GM19463 (cell line): ENCODE measurements around the gene PCP4L1.
"Not testable (repeated sequence)": the region's sequence is repeated elsewhere in the genome, so short reads cannot be mapped to it uniquely, and the experiment has no call there.

Source experiments
- ATAC-seq: cut with Tn5 transposase; IDR thresholded peaks from one replicate; pipeline ENCODE4 v1.9.1; 2021; ENCODE audit warnings: mild to moderate bottlenecking, moderate library complexity; ENCODE audit not compliant: unreplicated experiment

PCP4L1 gene

DNA sequence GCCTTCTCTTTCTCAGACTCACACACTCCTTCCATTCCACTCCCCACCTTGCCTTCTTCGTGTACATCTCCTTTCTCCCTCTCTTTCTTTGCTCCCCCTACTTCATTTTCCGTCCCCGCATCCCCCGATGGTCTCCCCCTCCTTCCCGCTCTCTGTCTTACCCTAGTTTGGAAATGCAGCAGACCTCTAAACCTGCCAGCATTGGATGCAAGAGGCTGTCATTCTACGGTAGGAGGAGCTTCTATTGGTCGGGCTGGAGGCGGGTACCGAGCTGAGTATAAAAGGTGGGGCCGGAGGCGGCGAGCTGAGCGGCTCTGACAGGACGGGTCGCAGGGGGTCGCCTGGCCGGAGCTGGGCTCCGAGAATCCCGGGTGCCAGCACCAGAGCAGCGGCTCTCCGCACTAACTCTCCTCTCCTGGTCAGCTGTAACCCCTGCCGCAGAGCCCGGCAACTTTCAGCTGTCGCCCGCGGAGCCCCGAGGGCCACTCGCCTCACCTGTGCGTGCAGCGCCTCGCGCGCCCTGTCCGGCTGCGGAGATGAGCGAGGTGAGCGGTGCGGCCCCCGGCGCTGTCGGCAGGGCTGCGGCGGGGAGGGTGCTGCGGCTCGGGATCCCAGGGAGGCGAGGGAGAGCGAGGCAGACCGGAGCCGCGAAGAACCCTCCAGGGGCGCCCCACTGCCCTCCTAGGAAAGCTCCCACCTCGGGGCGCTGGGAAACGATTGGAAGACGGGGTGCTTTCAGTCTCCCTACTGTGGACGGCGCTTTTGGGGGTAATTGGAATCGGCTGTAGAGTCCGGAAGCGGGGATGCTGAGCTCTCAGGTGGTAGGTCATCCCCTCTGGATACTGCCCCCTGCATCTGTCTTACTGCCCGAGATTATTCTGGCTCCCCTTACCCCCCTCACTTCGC lies at the start of gene PCP4L1:
Gene PCP4L1 (plus strand): TSS at position 307 of the 906 bp plus-strand sequence. CDS start 230 bp downstream, at position 537.
- peak; percentile 66 for ATAC-seq

DNA sequence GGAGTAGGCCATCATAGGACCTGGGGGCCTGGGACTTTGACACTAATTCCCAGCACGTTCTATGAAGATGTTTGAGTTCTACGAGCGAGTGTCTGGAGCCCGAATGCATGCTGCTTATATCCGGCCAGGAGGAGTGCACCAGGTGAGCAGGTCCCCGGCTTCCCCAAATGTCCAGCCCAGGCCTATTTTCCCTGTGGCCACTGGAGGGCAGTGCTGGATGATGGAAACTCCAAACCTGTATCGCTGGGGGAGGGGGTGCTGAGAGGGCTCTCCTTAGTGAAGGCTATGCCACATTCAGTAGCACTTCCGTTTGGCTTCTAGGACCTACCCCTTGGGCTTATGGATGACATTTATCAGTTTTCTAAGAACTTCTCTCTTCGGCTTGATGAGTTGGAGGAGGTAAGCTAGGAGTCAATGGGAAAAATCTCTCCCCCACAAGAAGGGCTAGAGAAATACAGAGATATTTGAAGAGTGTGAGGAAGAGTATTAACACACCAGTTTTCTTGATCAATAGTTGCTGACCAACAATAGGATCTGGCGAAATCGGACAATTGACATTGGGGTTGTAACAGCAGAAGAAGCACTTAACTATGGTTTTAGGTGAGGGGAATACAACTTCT lies 48.6 kb upstream of the PCP4L1 start:
- ATAC-seq, result no peak

DNA sequence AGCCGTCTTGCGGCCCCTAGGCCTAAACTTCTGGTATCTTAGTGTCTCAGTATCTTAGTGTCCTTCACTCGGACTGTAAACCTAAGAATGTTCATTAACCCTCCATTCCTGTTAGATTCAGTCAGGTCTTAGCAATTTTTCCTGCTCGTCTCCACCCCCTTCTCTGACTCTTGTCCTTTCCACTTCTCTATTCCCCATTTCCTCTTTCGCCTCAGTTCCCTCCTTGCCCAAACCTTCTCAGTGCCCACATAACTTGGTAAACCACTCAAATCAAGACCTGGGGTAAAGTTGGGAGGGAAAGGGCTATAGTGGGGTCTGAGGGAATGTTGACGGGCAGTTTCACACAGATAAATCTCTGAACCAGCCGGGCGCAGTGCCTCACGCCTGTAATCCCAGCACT lies 44.2 kb upstream of the PCP4L1 start:
- no peak for ATAC-seq

DNA sequence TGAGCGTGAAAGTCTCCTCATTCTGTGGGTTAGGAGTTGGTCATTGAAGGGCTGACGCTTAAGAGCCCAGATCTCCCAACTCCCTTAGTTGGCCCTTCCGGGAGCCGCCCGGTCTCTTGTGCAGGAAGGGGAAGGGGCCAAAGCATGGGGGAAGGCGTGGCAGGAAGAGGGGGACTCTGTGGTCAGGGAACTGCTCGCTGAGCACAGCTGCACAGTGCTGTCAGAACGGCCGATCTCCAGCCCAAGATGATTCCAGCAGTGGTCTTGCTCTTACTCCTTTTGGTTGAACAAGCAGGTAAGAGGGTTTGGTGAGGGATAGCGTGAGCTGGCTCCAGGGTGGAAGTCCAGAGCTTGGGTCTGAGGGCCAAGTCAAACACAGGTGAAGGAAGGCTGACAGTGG lies 43.5 kb upstream of the PCP4L1 start, which contains the start of gene FCER1G:
Gene FCER1G (plus strand): TSS at position 220 of the 400 bp plus-strand sequence. CDS start 27 bp downstream, at position 247.
- ATAC-seq, result no peak

DNA sequence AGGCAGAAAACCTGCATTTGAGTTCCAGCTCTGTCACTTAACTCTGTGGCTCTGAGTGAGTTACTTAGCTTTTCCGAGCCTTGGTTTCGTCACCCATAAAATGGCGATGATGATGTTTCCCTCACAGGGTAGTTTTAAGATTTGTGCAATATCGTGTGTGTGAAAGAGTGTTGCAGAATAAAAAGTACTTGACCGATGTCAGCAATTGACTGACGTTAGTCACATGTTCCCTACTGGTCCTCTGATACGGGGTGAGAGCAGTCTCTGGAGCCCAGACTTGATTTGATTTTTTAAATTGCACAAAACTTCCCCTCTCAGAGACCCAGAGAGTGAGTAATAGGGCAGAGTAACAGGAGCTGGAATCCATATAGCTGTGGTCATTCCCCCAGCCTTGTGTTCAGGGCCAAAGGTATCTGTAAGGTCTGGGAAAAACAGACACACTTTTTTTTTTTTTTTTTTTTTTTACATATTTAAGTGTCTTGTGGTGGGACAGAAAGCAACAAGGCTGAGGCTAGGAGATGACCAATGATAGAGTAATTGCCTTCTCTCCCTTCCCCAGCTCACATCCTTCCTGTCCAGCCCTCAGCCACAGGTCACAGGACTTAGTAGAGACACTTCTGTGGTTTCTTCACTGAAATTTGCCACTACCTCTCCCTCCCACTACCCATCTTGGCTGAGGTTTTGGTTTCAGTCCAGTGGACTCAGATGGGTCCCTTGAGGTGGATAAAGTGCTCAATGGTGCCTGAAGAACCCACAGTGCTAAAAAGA lies 41.4 kb upstream of the PCP4L1 start:
- ATAC-seq, result peak; percentile 88

DNA sequence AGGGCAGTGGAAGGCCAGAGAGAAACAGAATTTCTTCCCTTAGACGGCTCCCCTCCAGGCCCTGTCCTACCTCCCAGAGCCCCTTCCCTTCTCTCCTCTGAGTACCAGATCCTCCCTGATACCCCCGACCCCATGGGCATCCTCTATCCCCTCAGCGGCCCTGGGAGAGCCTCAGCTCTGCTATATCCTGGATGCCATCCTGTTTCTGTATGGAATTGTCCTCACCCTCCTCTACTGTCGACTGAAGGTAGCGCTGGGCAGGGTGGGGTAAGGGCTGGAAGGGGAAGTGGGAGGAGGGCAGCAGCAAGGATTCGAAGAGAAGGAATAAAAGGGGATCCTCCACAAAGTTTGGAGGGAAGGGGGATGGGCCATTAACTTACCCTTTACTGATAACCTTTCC lies 40.7 kb upstream of the PCP4L1 start:
- no peak for ATAC-seq

DNA sequence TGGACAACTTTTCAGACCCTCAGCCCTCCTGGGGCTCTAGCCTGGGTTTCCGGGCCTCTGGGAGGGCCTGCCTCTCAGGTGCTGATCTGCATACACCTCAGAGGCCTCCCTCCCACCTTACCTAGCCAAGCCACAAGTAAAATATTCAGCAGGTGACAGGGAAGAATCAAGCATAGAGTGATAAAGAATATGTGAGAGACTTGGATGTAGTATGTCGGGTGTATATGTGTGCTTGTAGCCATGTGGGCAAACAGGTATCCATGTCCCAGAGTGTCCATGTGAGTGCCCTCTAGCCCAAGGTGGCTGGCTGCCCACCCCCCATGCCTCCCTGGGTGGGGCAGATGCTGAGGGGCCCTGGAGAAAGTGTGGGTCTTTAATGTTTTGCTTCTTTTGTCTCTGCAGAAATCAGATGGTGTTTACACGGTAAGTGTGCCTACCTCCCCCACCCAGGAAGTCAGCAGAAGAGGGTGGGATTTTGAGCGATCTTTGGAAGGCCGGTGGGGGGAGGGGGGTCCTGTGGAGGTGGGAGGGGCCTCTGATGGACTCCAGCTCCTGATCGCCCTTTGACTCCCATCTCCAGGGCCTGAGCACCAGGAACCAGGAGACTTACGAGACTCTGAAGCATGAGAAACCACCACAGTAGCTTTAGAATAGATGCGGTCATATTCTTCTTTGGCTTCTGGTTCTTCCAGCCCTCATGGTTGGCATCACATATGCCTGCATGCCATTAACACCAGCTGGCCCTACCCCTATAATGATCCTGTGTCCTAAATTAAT lies 40.1 kb upstream of the PCP4L1 start:
- ATAC-seq, result no peak

DNA sequence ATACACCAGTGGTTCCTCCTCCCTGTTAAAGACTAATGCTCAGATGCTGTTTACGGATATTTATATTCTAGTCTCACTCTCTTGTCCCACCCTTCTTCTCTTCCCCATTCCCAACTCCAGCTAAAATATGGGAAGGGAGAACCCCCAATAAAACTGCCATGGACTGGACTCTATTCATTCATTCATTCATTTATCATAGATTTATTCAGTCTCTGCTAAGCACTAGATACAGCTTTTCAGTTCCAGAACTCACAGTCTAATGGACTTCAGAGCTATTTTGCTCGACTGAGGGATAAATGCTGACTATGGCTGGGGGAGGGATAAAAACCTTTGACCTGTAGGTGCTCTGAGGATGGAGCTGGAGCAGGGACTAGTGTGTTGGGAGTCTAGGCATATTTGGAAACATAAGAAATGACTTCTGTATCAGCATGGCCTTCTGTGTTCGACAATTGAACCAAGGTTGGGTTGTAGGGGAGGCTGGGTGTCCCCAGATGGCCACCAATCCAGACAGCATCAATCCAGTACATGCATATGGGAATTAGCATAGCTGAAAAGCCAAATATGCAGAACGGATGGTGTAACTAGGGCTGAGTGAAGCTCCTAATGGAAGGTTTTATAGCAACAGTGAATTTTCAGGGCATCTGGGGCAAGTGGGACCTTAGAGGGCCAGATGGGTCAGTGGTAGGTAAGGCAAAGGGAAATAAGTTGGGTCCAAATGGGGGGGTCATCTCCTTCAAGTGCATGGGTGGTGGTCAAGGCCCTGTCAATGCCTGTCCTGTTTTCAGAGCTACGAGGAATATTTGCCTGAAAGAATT lies 39.3 kb upstream of the PCP4L1 start:
- no peak for ATAC-seq

DNA sequence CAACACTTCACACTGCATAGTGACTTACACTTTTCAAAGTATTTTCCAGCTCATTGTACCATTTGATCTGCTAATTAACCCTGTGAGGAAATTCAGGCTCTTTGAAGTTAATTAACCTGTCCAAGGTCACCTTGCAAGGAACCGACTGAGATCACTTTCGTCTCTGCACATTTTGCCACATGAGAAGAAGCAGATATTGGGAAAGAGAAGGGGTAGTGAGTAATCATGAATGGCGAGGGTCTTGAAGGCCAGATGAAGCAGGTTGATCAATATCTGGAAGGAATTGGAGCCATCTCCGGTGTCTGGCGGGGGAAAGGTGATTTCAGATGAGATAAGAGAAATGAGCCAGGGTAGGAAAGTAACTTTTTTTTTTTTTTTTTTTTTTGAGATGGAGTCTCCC lies 38.5 kb upstream of the PCP4L1 start:
- no peak for ATAC-seq

DNA sequence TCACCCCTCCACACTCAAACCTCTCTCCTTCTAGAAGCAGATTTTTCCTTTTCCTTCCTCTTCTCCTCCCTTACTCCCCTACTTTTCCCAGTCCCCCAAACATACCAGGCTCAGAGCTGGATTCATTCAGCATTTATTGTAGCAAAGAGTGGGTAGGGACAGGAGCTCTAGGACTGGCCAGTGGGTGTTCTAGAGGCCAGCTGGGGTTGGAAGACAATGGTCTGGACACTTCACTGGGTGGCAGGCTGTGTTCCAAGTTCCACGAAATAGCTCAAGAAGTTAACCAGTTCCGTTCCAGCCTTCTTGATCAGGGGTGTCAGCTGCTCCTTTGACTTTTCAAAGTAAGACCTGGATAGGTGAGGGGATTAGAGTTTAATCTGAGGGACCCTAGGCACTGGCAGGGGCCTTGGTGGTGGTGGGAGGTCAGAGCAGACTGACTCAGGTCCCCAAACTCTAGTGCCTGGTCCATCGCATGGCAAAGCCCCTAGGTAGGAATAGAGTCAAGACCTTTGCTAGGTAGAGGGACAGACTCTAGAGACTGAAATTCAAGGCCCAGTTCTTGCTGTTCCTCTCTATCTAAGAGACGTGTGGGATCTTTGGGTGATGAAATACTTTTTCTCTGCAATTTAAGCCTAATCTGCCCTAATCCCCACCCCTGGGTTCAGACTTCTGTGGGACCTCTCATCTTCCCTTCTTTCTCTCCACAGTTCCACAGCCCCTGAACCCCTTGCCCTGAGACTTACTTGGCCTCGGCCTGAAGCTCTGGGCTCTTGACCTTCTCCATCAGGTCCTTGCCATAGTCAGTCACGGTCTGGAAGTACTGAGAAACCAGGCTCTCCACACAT lies 36.1 kb upstream of the PCP4L1 start:
- no peak for ATAC-seq

DNA sequence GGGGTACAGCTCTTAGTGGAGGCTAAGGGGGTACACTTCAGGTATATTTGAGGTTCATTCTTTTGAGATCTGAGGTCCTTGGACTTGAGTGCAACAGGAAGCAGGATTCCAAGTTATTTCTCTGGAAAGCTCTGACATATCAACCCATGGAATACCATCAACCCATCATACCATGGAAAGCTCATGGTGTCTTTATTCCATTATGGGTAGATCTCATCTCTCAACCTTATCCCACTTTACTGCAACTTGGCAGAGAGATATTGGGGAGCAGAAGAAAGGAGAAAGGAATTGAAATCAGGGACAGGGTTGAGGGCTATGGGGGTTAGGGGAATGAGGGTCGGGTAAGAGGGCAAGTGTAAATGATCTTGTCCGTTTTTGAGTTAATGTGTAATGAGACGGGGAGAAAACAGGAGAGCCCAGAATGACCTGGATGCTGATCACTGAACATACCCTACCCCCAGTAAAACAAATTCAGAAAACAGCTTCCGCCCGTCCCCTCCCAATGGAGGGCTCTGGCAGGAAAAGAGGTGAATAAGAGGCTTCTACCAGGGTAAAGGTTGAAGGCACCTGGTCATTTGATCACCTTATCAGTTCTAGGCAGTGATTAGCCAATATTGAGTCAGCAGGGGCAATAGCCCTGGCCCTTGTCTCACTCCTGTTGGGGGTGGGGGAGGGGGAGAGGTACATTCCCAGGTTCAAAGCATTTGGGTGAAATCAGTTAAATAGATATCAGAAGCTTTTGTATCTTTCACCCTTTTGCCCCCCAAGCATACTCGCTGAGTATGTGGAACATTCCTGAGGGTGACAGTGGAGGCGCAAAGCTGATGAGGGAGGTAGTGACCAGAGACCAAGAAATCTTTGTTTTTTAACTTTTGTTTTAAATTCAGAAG lies 34.5 kb upstream of the PCP4L1 start:
- ATAC-seq, result no peak

DNA sequence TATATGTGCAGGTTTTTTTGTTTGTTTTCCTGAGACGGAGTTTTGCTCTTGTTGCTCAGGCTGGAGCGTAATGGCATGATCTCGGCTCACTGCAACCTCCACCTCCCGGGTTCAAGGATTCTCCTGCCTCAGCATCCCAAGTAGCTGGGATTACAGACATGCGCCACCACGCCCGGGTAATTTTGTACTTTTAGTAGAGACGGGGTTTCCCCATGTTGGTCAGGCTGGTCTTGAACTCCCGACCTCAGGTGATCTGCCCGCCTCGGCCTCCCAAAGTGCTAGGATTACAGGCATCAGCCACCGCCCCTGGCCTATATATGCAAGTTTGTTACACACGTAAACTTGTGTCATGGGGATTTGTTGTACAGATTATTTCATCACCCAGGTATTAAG lies 33.9 kb upstream of the PCP4L1 start:
- not testable (repeated sequence) for ATAC-seq

DNA sequence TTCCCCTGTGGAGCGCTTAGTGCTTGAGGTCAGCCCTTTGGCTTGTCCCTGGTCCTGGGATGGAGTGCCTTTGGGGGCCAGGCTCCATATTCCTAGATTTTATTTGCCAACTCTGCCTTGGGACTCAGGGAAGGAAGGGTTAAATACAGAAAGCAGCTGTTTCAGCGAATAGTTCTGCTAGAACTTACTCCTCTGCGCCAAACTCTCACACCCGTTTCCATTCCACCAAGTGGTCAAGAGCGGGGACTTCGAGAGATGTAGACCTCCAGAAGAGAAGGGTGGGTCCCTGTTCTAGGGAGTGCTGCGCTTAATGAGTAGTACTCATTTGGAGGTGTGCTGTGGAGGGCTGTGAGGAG lies 33.4 kb upstream of the PCP4L1 start:
- peak; percentile 1 for ATAC-seq

DNA sequence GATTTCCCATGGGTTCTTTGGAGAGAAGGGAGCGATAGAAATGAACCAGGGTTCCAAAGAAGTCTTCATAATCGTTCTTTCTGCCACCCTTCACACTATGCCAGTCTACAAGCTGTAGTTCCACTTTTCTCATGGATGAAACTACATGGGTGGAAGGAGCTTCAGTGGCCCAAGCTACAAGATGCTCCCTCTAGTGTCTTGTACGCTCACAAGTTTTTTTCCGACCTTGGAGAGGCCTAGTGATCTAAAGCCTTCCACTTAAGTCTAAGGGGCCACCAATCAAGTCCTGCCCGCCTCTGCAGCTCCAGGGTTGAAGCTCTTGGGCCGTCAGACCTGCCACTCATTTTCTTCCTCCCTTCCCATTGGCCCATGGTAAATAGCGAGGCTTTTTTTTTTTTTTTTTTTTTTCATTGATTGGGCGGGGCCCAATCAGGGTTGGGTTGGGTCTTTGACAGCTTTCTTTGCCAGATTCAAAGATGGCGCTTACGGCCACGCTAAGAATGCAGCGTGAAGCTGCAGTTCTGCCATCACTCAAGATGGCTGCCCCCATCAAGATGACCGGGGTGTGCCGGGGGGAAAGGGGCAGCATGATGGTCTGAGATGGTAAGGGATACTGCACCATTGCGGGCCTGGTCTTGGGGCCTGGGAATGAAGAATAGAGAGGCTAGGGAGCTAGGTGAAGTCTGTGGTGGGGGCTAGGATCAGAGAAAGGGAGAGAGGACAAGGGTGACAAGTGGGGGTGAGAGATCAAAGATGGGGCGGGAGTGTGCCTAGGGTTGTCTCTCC lies 32.8 kb upstream of the PCP4L1 start, which contains the start of gene TOMM40L:
Gene TOMM40L (plus strand): TSS at position 527 of the 786 bp plus-strand sequence. CDS start 430 bp downstream, outside the sequence.
- peak; percentile 95 for ATAC-seq

DNA sequence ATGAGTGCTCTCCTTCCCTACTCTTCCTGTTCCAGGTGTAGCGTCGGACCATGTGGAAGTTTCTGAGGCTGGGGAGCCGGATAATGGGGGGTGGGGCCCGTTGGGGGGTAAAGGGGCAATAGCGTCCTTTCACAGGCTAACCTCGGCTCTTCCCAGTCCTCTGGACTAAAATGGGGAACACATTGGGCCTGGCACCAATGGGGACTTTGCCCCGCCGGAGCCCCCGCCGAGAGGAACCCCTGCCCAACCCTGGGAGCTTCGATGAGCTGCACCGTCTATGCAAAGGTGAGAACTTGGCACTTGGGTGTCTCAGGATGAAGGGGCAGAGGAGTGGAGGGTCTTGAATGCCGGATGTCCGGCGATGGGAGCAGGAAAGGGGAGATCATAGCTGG lies 32.2 kb upstream of the PCP4L1 start:
- ATAC-seq, result no peak

DNA sequence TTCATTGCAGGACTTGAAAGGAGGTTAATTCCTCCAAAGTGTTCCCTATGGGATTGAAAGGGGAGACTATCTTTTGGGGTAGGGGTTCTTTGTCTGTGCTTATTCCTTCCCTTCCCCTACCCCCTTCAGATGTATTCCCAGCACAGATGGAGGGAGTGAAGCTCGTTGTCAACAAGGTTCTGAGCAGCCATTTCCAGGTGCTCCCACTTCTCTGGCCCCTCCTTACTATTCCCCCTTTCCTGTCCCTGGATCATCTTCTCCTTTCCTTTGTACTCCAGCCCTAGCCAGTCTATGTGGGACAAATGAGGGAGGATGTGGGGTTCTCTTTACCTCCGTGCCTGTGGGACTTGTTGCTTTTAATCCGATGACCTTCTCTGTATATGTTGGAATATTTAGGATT lies 31.8 kb upstream of the PCP4L1 start:
- no peak for ATAC-seq
